Stimulated activated CD4-positive, alpha-beta T cell treated with anti-CD3 and anti-CD28 coated beads, Interleukin-2, amount 100 ng/mL, for 4 hours (primary cell): Measurements from ENCODE around the gene FOXN1.
A peak's percentile ranks its signal among the peaks of the same experiment; 100 is the strongest.

Source experiments
- DNase-seq: peaks from one replicate; pipeline ENCODE4 v3.0.0-alpha.2; 2020; ENCODE audit warnings: low read depth

FOXN1 gene

DNA sequence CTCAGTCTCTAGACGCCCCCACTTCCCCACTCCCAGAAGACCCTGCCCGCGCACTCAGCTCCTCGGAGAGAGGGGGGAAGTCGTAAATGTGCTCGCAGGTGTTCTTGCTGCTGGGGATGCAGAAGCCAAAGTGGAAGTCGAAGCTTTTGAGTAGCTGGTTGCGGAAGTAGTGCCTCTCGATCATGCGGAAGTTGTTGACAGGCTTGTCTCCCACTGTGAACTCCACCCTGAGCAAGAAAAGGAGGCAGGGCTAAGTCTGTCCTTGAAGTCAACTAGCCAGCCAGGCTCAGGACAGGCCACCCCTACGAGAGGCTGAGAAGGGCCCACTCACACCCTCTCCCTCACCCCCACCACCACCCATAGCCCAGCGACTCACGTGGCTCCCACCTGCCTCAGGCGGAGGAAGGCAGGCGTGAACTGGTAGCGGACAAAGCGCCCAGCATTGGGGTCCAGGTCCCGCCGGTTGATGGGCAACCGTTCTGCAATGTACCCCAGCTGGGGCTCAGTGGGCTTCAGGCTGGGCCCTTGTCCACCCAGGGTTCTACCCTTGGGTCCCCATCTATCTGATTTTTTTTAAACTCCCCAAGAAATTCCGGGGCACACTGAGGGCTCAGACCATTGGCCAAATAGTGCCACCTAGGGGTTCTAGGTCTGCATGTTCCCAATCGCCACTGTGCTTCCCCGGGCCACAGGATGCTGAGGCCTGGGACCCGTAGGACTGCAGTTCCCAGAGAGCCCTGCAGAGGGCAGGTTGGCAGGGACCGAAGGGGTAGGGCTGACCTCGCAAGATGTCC, 41.7 kb downstream of the FOXN1 start:
- peak; percentile 44 for DNase-seq

DNA sequence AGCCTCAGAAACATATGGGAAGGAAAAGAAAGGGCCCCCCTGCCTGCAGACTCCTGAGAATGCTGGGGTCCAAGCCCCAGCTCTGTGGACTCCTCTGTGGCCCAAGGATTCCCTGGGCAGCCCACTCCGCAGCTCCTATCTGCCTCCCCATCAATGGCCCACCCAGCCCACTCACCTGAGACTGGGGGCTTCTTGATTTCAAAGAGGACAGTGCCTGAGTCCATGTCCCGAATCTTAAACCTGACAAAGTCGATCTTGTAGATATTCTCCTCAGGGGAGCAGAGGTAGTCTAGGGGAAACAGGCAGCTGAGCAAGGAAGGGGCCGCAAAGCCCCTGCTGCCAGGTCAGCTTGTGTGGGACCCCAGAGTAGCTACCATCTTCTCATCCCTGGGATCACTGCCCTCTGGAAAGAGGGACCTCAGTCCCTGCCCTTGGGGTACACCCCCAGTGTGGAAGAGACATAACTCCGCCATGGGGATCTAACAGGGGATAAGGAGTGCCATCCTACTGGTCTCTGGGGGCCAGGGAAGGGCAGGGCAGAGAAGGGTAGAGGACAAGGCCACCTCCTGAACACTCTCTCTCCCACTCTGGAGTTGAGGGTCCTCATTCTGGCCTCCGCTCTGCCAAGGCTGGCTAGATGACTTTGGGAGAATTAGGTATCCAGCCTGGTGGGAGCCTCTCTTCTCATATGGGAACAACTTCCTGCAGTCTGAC, 42.4 kb downstream of the FOXN1 start:
- DNase-seq, result no peak

DNA sequence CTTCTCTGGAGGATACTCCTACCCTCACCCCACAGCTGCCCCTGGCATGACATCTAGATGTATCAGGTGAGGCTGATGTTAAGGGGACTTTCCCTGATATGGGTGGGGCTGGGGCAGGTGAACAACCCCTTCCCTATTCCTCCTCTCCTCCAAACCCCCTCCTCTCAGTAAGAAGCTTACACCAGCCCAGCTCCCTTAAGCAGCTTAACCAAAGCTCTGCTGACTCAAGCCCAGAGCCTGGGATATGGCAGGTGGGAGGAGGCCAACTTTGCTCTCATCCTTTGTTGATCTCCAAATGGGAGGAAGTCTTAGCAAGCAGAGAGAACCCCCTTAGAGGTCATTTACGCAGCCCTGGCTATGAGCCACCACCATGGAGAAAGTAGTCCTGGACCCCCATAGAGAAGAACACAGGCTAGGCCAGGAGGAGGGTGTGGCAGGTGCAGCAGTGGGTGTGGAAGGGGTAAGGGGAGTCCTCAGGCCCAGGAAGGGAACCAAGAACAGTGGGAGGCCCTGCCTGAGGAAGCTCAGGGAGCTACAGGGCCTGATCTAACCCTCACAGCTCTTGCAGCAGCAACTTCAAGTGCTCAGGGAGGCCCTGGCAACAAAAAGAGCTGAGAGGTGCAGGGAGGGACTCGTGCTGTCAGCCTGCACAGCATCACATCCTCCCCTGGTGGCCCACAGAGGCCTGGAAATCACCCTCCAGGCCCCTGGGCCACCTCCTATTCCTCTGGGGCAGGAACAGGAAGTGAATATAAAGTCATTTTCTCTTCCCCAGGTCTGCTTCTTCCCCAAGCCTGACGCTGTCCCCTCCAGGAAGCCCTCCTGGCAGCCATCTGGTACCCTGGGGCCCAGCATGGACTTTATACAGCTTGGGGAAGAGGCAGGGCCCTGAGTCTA, 43.3 kb downstream of the FOXN1 start:
- DNase-seq, result peak; percentile 19

DNA sequence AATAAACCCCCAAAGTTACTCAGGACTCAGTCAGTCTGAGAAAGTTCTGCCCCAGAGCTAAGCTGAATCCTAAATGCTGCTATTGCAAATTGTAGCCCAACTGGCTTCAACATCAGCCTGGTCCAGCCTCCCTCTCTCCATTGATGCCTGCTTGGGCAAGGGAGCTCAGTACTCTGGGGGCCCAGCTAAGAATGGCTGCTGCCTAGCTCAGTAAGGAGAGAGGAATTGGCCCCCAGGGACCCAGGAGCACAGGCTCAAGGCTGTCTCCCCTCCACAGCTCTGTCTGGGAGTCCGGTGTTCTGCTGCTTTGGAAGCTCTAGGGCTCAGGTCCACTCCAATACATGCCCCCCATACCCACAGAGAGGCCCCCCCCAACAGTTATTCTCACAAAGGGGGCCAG, 44.7 kb downstream of the FOXN1 start:
- DNase-seq, result no peak

DNA sequence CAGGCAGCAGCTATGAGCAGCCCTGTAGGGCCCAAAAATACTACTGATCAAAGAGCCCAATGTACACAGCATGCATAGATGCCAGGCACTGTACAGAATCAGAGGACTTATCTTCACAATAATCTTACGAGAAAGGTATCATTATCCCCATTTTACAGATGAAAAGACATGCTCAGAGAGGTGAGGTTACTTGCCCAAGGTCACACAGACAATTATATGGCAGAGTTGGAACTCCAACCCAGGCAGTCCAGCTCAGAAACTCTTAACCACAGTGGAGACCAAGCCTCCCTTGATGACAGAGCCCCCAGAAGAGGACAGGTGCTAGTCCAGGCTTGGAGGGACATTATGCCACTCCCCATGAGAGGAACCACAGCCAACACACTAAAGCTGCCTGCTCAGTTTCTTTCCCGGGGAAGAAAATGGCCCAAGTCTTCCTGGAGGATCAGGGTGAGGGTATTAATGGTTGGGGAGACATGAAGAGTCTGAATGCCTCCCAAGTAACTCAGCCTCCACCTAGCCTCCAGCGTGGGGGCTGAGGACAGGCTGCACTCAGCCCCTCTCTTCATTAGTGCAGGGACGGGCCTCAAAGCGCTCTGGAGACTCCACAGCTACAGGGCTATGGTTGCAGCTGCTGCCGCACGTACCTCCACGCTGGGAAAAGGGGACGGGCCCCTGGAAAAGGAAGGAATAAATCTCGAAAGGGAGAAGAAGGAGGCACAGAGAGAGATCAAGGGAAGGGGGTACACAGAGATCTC, 45.5 kb downstream of the FOXN1 start:
- no peak for DNase-seq

DNA sequence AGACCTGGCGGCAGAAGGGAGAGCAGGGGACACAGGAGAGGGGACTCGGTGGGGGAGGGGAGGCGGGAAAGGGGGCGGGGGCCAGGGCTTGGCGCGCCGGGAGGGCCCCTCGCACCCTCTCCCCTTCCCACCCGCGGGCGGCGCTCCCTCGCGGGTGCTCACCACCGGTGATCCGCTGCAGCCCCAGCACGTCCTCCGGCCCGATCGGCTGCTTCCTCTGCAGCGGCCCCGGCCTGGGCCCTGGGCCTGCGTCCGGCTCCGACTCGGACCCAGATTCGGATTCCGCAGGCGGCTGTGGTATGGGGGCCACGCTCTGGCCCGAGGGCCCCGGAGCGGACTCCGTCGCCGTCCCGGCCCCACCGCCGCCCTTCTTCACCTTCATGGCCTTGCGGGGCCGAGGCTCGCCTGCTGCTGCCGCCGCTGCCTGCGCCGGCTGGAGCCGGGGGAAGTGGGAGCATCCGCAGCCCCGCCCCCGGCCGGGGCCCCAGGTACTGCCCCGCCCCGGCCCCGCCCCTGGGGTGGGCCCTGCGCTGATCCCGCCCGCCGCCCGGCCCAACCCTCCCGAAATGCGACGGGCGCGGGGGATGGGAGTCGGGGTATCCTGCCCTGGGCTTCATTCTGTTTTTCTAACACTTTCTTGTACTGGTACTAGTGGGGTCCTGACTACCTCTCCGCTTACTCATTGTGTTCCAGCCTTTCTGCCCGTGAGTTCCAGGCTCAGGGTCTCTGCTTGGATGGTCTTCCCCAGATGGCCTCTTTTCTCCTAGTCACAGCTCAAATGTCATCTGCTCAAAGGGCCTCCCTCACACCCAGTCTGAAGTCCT, 46.2 kb downstream of the FOXN1 start, which contains the start of gene UNC119:
TSS of gene UNC119 (minus strand) at position 449 of the 824 bp plus-strand sequence. CDS start at position 382, 67 bp downstream.
- DNase-seq, result peak; percentile 66

DNA sequence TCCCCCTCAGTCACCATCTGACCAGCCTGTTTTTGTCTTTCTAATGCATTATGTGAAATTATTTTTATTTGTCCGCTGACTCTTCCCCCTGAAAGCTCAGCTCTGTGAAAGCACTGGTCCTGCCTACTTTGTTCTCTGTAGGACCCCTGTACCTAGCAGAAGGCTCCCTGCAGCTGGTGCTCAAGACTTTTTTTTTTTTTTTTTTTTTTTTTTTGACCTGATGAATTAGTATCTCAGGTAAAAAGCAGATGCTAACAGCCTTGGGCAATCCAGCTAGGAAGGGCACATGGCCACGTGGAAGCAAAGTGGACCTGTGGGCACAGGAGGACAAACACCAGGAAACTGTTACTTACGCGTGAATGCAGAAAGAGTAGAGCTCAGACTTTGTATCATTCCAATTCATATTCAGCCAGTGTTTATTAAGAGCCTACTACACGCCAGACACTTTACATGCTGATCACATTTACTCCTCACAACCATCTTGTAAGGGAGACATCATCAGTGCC, 46.9 kb downstream of the FOXN1 start:
- no peak for DNase-seq

DNA sequence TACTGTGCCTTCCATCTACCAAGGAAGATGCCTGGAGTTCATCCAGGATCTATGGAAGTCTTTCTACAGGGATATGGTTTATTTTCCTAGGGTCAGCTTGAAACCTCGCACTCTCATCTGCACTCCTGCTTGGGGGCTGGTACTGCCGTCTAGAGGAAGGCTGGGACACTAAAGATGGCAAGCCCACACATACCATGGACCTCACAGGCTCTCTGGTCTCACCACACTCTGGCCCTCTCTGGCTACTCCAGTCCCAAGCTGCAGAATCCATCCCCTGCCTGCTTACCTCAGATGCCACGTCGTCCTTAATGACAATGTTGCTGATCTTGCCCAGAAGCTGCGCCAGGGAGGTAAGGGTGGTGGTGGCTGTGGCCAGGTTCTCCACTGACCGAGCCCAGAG, 48.4 kb downstream of the FOXN1 start:
- DNase-seq, result no peak

DNA sequence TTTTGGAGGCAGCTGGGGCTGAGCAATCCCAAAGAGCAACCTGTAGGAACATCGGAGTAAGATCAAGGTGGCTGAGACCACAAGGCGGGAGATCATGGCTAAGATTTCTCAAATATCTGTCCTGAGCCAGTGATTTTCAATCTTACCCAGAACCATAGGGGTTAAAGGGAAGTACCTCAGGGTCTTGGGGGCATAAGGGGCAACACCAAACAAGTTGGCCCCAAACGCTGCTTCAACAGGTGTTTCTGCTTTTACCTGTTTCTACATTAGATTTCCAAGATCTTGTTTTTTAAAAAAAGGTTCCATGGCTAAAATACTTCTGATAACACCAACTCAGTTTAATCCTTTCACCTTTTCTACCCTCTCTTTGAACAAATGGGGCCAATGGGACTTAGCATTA, 48.9 kb downstream of the FOXN1 start:
- DNase-seq, result no peak

DNA sequence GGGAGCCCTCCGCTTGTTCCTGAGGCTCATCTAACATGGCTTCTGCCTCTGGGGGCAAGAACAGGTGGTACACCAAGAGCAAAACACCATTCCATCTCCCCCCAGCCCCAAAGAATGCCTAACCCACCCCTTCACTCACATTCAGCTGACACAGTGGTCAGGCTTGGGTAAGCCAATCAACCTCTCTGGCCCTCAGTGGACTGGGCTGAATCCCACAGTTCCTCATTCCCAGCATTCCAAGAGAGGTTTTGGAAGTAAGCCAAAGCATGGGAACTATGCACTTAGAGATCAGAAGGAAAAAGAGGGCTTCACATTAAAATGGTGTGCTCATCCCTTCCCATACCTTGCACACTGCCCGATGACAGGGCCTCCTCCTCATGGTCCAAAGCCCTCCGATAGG, 57.3 kb downstream of the FOXN1 start:
- no peak for DNase-seq

DNA sequence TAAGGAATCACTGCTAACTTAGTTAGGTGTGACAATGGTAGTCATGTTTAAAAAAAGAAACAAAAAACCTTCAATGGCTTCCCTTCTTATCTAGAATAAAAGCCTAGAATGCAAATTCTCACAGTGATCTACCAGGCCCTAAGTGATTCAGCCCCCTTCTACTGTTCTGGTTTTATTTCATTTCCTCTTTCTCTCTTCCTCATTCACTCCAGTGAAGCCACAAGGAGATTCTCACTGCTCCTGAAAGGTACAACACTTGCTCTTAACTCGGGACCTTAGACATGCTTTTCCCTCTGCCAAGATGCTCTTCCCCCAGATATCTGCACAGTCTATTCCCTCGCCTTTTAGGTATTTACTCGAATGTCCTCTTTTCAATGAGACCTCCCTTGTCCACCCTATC, 61.5 kb downstream of the FOXN1 start:
- no peak for DNase-seq

DNA sequence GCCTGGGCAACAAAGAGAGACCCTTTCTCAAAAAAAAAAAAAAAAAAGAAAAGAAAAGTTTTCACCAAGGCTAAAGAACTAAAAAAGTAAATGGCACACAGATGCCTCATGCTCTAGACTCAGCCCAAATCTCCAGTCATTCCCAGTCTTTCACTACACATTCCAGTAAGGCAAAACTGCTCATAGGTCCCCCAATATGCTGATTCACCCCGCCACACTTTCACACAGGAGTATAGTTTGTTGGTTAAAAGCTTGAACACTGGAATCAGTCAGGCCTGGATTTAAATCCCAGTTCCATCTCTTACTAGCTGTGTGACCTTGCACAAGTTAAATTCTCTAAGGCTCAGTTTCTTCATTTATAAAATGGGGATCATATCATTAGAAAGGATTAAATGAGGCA, 63.3 kb downstream of the FOXN1 start:
- no peak for DNase-seq

DNA sequence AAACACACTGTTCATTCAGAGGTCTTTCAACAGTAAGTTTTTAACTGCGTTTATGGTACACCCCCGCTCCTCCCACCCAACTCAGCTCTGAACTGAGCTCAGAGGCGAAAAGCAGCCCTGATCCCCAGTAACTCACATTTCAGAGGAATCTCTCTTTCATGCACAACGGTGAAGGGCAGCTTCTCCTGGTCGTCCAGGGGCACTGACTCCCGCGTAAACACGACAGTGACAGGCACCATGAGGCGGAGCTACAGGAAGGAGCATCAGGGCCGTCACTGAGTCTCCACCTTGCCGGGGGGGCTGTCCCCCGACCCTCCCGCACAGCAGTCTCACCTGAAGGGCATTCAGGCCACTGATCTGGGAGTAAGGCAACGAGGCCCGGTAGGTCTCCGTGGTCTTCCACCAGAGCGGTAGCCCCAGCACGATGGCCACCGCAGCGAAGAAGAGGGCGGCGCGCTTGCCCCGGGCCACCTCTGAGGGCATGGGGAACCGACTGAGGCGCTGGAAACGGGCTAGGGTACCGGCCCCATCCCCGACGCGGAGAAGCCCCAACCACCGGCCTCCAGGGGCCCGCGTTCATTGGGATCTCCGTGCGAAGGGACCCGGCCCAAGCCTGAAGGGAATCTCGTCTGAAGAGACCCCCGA, 64.7 kb downstream of the FOXN1 start:
- DNase-seq, result peak; percentile 13

DNA sequence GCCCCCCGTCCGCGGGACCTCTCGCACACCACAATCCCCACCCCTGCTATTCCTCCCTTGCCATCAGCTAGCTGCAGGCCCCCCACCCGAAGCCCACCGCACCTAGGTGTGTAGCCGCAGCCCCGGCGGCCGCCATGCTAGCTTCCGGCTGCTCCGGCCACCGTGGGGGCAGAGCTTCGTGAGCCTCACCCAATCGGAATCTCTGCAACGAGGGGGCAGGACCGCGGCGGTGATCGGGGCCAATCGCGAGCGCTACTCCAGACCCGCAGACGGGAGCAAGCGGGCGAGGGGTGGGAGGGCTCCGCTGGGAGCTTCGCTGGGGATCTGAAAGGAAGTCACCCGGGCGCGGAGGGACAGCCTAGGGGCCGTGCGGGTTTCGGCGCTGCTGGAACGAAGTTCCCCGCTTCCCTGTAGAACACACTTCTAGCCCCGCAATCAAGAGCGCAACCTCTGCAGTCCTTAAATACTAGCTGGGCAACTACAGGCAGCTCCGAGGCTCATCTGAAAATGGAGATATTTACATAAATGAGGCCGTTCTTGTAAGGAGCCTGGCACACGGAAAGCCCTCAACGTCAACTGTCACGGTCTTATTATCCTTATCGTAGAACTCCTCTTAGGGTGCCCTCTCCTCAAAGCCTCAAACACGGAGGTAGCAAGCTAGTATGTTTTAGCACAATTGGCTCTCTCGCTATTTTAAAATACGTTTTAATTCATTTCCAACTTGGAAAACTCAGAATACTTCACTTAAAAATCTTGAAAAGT, 65.4 kb downstream of the FOXN1 start, which contains the start of gene PIGS:
TSS of gene PIGS (minus strand) at position 164 of the 762 bp plus-strand sequence. CDS start at position 136, 28 bp downstream.
- peak; percentile 85 for DNase-seq

DNA sequence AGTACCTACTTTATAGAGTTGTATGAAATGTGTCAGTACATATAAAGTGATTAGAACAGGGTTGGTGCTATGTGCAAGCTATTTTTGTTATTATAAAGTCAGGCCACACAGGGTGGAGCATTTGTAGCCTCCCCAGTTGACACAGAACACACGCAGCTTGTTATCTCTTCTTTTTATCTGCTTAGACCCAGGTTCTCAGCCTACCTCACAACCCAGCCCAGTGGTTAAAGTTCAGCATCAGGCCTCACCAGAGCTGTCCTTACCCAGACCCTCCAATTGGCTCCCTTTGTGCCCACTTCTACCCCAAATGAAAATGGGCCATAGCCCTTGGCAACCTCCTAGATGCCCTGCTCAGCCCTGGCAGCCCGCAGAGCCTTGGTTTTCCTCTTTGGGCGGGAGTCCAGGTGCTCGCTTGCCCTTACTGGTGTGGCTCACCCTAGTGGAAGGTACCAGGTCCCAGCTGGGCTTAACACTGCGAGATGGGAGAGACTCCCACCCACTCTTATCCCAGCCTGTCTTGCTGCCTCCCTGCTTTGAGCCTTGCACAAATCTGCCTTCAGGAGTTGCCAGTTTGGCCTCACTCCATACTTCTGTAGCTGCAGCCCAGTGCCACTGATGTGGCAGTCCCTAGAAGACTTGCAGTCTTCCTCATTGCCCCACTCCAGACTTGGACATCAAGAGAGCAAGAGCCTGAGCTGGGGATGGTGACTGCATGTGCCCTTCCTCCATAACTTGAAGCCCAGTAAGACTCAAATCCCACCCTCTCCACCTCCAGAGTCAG, 66.3 kb downstream of the FOXN1 start:
- no peak for DNase-seq

DNA sequence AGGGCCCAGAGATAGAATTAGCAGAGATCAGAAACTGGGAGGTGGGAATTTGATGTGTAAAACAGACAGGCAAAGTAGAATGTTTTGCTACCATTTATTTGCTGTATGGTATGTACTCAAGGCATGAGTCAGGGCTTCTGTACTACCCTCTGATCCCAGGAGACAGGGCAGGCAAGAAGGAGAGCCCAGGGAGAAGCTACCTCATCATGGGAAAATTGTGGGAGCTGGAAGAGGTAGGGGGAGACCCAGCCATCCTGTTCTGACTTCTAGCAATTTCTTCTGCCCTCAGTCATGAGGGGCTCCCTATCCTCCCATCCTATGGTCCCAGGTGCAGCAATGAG, 66.9 kb downstream of the FOXN1 start:
- no peak for DNase-seq

DNA sequence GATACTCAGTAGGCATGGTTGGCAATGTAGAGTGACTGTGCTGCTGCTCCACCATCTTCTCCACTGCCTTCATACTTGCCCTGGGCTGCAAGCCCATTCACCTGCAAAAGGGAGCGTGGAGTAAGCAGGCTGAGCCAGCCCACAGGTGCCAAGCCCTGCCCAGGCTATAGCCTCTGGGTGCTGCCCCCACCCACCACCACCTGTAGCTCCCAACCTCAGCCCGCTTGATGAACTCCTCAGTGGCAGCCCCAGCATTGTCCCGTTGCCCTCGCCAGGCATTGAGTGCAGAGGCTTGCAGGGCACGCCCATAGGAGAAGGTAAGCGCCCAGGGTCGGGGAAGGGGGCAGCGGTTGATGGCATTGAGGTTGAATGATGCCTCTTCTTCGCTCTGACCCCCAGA, 67.4 kb downstream of the FOXN1 start:
- DNase-seq, result no peak

DNA sequence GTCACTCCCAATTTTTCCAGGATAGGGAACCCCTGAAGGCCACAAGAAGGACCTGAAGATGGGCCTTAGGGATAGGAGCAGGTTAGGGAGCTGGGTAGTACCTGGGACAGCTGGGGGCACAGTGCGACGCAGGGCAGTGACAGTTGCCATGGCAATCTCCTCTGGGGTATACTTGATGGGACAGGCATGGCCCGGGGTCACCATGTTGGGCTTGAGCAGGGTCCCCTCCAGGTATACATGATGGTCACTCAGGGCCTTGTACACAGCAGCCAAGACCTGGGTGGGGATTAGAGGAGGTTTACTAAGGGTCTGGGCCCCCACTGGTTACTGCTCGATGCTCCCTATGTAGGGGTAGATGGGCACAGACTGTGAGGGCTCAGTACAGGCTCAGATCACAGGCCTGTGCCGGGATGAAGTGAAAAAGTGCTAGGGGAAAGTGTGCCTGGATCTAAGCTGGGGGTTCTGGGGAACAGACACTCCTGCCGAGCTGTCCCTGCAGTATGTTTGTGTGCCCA, 67.9 kb downstream of the FOXN1 start:
- DNase-seq, result no peak
